Measurements from ENCODE around the gene COL15A1. TPM values are rescaled to one million over a fixed set of nuclear protein-coding genes. Genes with fewer than 3 reads are reported as not detected.

Gene COL15A1
- total and polyA plus RNA-seq, 2 of the 8 experiments (the other 6 are each of a cell fraction or from before 2014, with no cell fraction given), result 0.12 to 0.15 TPM

DNA sequence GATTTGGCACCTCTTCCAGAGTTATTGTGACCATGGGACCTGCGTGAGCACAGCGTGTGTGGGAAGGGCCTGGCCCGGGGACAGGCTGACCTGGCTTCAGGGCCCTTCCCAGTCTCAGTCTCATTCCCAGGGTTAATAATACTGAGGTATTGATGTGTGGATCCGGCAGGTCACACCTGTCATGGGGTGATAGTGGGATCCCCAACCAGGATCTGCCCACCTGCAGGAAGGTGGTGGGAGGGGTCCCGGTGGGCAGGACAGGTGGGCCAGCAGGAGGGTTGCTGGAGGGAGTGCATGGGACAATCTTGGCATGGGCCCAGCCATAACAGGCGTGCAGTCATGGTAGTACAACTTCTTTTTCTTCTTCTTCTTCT is 55.4 kb downstream of the COL15A1 start (continued):
- TF ChIP-seq RFX5 (IDR thresholded peaks at IDR 0.05; ENCODE audit: borderline replicate concordance, low read depth, low read length) (no peak), MAFK (IDR thresholded peaks at IDR 0.05; ENCODE audit: low read depth, low read length) (no peak), KDM1A (IDR thresholded peaks at IDR 0.05; ENCODE audit: borderline replicate concordance, low read length) (no peak), HDAC6 (IDR thresholded peaks at IDR 0.05; ENCODE audit: low read depth, low read length) (no peak), CBX8 (IDR thresholded peaks at IDR 0.05; ENCODE audit: borderline replicate concordance, low read depth, low read length) (no peak)
- TF ChIP-seq, protein P1, sequence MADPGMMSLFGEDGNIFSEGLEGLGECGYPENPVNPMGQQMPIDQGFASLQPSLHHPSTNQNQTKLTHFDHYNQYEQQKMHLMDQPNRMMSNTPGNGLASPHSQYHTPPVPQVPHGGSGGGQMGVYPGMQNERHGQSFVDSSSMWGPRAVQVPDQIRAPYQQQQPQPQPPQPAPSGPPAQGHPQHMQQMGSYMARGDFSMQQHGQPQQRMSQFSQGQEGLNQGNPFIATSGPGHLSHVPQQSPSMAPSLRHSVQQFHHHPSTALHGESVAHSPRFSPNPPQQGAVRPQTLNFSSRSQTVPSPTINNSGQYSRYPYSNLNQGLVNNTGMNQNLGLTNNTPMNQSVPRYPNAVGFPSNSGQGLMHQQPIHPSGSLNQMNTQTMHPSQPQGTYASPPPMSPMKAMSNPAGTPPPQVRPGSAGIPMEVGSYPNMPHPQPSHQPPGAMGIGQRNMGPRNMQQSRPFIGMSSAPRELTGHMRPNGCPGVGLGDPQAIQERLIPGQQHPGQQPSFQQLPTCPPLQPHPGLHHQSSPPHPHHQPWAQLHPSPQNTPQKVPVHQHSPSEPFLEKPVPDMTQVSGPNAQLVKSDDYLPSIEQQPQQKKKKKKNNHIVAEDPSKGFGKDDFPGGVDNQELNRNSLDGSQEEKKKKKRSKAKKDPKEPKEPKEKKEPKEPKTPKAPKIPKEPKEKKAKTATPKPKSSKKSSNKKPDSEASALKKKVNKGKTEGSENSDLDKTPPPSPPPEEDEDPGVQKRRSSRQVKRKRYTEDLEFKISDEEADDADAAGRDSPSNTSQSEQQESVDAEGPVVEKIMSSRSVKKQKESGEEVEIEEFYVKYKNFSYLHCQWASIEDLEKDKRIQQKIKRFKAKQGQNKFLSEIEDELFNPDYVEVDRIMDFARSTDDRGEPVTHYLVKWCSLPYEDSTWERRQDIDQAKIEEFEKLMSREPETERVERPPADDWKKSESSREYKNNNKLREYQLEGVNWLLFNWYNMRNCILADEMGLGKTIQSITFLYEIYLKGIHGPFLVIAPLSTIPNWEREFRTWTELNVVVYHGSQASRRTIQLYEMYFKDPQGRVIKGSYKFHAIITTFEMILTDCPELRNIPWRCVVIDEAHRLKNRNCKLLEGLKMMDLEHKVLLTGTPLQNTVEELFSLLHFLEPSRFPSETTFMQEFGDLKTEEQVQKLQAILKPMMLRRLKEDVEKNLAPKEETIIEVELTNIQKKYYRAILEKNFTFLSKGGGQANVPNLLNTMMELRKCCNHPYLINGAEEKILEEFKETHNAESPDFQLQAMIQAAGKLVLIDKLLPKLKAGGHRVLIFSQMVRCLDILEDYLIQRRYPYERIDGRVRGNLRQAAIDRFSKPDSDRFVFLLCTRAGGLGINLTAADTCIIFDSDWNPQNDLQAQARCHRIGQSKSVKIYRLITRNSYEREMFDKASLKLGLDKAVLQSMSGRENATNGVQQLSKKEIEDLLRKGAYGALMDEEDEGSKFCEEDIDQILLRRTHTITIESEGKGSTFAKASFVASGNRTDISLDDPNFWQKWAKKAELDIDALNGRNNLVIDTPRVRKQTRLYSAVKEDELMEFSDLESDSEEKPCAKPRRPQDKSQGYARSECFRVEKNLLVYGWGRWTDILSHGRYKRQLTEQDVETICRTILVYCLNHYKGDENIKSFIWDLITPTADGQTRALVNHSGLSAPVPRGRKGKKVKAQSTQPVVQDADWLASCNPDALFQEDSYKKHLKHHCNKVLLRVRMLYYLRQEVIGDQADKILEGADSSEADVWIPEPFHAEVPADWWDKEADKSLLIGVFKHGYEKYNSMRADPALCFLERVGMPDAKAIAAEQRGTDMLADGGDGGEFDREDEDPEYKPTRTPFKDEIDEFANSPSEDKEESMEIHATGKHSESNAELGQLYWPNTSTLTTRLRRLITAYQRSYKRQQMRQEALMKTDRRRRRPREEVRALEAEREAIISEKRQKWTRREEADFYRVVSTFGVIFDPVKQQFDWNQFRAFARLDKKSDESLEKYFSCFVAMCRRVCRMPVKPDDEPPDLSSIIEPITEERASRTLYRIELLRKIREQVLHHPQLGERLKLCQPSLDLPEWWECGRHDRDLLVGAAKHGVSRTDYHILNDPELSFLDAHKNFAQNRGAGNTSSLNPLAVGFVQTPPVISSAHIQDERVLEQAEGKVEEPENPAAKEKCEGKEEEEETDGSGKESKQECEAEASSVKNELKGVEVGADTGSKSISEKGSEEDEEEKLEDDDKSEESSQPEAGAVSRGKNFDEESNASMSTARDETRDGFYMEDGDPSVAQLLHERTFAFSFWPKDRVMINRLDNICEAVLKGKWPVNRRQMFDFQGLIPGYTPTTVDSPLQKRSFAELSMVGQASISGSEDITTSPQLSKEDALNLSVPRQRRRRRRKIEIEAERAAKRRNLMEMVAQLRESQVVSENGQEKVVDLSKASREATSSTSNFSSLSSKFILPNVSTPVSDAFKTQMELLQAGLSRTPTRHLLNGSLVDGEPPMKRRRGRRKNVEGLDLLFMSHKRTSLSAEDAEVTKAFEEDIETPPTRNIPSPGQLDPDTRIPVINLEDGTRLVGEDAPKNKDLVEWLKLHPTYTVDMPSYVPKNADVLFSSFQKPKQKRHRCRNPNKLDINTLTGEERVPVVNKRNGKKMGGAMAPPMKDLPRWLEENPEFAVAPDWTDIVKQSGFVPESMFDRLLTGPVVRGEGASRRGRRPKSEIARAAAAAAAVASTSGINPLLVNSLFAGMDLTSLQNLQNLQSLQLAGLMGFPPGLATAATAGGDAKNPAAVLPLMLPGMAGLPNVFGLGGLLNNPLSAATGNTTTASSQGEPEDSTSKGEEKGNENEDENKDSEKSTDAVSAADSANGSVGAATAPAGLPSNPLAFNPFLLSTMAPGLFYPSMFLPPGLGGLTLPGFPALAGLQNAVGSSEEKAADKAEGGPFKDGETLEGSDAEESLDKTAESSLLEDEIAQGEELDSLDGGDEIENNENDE (IDR thresholded peaks at IDR 0.05; ENCODE audit: insufficient replicate concordance, low read length), result no peak

All from H1 (cell line).